OCI-M2 (cell line): ENCODE measurements around the gene RPS6KC1.
A peak's percentile ranks its signal among the peaks of the same experiment; 100 is the strongest.
"Not testable (repeated sequence)": the region's sequence is repeated elsewhere in the genome, so short reads cannot be mapped to it uniquely, and the experiment has no call there.

Source experiments
- DNase-seq: peaks from one replicate; lab custom pipeline; 2025; ENCODE audit not compliant: unreplicated experiment; lab: John Stamatoyannopoulos, UW

Gene RPS6KC1

GRCh38 chr1:213051127-213051880, at the start of gene RPS6KC1:
RPS6KC1 (plus strand) TSS chr1:213051241; CDS start chr1:213051405, 164 bp downstream.
- DNase-seq = peak; percentile 78

GRCh38 chr1:213003256-213003655, 47.8 kb upstream of the RPS6KC1 start:
- DNase-seq = no peak

- DNase-seq = no peak
Measured at GRCh38 chr1:213008564-213008963, 42.5 kb upstream of the RPS6KC1 start.

- DNase-seq = no peak
Measured at GRCh38 chr1:213014642-213015041, 36.4 kb upstream of the RPS6KC1 start.

GRCh38 chr1:213015099-213016050, 35.7 kb upstream of the RPS6KC1 start, which contains the start of gene ANGEL2:
ANGEL2 (minus strand) TSS chr1:213015867; CDS start chr1:213015671, 196 bp downstream.
- DNase-seq = peak; percentile 53

GRCh38 chr1:213017447-213018273, 33.4 kb upstream of the RPS6KC1 start:
- DNase-seq = no peak

GRCh38 chr1:213019450-213019849, 31.6 kb upstream of the RPS6KC1 start:
- DNase-seq = no peak

GRCh38 chr1:213020016-213020415, 31.0 kb upstream of the RPS6KC1 start:
- DNase-seq = no peak

GRCh38 chr1:213027024-213027423, 24.0 kb upstream of the RPS6KC1 start:
- not testable (repeated sequence) for DNase-seq

- DNase-seq = no peak
Measured at GRCh38 chr1:213032651-213033050, 18.4 kb upstream of the RPS6KC1 start.

- no peak for DNase-seq
Measured at GRCh38 chr1:213034713-213035112, 16.3 kb upstream of the RPS6KC1 start.

GRCh38 chr1:213035573-213035972, 15.5 kb upstream of the RPS6KC1 start:
- DNase-seq = no peak

GRCh38 chr1:213041443-213041842, 9.6 kb upstream of the RPS6KC1 start:
- DNase-seq = no peak

- peak; percentile 32 for DNase-seq
Measured at GRCh38 chr1:213045321-213046226, 5.5 kb upstream of the RPS6KC1 start.

- DNase-seq = no peak
Measured at GRCh38 chr1:213049232-213049631, 1.8 kb upstream of the RPS6KC1 start.

- no peak for DNase-seq
Measured at GRCh38 chr1:213050745-213051126, 305 bp upstream of the RPS6KC1 start.

GRCh38 chr1:213051881-213052202, 801 bp downstream of the RPS6KC1 start:
- no peak for DNase-seq

GRCh38 chr1:213053455-213053854, 2.4 kb downstream of the RPS6KC1 start:
- DNase-seq = no peak

GRCh38 chr1:213054142-213054541, 3.1 kb downstream of the RPS6KC1 start:
- no peak for DNase-seq
